Measurements from ENCODE around the gene USP53.
"Not testable (repeated sequence)": the region's sequence is repeated elsewhere in the genome, so short reads cannot be mapped to it uniquely, and the experiment has no call there.

Gene USP53

DNA sequence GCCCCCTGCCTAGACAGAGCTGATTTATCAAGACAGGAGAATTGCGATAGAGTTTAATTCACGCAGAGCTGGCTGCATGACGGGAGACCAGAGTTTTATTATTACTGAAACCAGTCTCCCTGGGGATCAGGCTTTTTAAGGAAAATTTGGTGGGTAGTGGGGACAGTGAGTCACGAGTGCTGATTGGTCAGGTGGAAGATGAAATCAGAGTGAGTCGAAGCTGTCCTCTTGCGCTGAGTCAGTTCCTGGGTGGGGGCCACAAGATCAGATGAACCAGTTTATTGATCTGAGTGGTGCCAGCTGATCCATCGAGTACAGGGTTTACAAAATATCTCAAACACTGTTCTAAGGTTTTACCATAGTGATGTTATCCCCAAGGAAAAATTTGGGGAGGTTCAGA lies 40.3 kb upstream of the USP53 start:
- H3K4me1 ChIP-seq (ENCODE audit: control insufficient read depth, insufficient read depth, low read length), result no peaks in the 10 kb centered on the region
- H3K27ac ChIP-seq (ENCODE audit: extremely low read depth, low read depth, low read length), result no peak overlapping the region
- TF ChIP-seq ZNF394 (tag by site-specific recombination; IDR thresholded peaks at IDR 0.05; ENCODE audit: borderline replicate concordance) (no peak), OVOL3 (tag by site-specific recombination; IDR thresholded peaks at IDR 0.05) (no peak), ATF2 (tag by site-specific recombination; IDR thresholded peaks at IDR 0.05; ENCODE audit: low read depth) (no peak)
- no peaks in the 10 kb centered on the region for H3K36me3 ChIP-seq (ENCODE audit: control insufficient read depth in 2 of 2, insufficient read depth in 1 of 2, low read length in 2 of 2)
- CTCF ChIA-PET, result no interaction called here
- POLR2A ChIA-PET, result no interaction called here
- H3K4me3 ChIP-seq (ENCODE audit: low read depth, low read length), result no peak overlapping the region
- H3K9me3 ChIP-seq (ENCODE audit: control insufficient read depth, insufficient read depth, low read depth, low read length), result no peaks in the 10 kb centered on the region

DNA sequence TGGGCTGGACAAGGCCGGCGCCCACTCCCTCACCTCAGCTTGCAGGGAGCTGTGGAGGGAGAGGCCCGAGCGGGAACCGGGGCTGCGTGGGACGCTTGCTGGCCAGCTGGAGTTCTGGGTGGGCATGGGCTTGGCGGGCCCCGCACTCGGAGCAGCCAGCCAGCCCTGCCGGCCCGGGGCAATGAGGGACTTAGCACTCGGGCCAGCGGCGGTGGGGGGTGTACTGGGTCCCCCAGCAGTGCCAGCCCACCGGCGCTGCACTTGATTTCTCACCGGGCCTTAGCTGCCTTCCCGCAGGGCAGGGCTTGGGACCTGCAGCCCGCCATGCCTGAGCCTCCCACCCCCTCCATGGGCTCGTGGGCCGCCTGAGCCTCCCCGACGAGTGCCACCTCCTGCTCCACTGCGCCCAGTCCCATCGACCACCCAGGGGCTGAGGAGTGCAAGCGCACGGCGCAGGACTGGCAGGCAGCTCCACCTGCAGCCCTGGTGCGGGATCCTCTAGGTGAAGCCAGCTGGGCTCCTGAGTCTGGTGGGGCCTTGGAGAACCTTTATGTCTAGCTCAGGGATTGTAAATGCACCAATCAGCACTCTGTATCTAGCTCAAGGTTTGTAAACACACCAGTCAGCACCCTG lies 38.7 kb upstream of the USP53 start:
- CTCF ChIA-PET; H3K27ac ChIP-seq (ENCODE audit: extremely low read depth, low read depth, low read length); POLR2A ChIA-PET: not testable (repeated sequence)

DNA sequence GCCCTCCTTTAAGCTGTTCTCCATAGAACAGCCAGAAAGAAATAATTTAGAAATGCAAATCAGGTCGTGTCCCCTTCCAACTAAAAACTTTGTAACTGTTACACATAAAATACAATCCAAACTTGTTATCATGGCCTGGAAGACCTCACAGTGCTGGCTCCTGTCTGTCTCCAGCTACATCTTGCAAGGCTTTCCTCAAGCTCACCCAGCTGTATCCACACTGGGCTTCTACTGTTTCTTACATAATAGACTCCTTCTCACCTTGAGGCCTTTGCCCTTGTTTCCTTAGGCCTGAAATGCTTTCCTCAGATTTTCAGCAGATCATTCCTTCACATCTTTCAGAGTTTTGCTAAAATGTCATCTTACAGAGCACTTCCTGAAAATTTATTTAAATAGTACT lies 33.5 kb upstream of the USP53 start:
- Histone ChIP-seq H3K27ac (ENCODE audit: extremely low read depth, low read depth, low read length) (no peak overlapping the region), H3K4me3 (ENCODE audit: low read depth, low read length) (no peak overlapping the region), H3K9me3 (ENCODE audit: control insufficient read depth, insufficient read depth, low read depth, low read length) (no peaks in the 10 kb centered on the region), H3K4me1 (ENCODE audit: control insufficient read depth, insufficient read depth, low read length) (no peaks in the 10 kb centered on the region), H3K36me3 (ENCODE audit: control insufficient read depth in 2 of 2, insufficient read depth in 1 of 2, low read length in 2 of 2) (no peaks in the 10 kb centered on the region)
- TF ChIP-seq YY2 (tag by site-specific recombination; IDR thresholded peaks at IDR 0.05), result no peak
- TF ChIP-seq ZNF112 (tag by site-specific recombination; IDR thresholded peaks at IDR 0.05), result no peak
- no peak for TF ChIP-seq ZNF391 (tag by site-specific recombination; IDR thresholded peaks at IDR 0.05; ENCODE audit: borderline replicate concordance, low read depth)
- TF ChIP-seq, protein P1, sequence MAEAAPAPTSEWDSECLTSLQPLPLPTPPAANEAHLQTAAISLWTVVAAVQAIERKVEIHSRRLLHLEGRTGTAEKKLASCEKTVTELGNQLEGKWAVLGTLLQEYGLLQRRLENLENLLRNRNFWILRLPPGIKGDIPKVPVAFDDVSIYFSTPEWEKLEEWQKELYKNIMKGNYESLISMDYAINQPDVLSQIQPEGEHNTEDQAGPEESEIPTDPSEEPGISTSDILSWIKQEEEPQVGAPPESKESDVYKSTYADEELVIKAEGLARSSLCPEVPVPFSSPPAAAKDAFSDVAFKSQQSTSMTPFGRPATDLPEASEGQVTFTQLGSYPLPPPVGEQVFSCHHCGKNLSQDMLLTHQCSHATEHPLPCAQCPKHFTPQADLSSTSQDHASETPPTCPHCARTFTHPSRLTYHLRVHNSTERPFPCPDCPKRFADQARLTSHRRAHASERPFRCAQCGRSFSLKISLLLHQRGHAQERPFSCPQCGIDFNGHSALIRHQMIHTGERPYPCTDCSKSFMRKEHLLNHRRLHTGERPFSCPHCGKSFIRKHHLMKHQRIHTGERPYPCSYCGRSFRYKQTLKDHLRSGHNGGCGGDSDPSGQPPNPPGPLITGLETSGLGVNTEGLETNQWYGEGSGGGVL (tag by site-specific recombination; IDR thresholded peaks at IDR 0.05), result no peak
- no peak for TF ChIP-seq ZNF510 (tag by site-specific recombination; IDR thresholded peaks at IDR 0.05; ENCODE audit: insufficient replicate concordance)
- POLR2A ChIA-PET, result no interaction called here
- CTCF ChIA-PET, result no interaction called here

More for the DNA sequence above, 38.7 kb upstream of the USP53 start:
- not testable (repeated sequence) for H3K9me3 ChIP-seq (ENCODE audit: control insufficient read depth, insufficient read depth, low read depth, low read length); H3K36me3 ChIP-seq (ENCODE audit: control insufficient read depth in 2 of 2, insufficient read depth in 1 of 2, low read length in 2 of 2); H3K4me3 ChIP-seq (ENCODE audit: low read depth, low read length); H3K4me1 ChIP-seq (ENCODE audit: control insufficient read depth, insufficient read depth, low read length)

DNA sequence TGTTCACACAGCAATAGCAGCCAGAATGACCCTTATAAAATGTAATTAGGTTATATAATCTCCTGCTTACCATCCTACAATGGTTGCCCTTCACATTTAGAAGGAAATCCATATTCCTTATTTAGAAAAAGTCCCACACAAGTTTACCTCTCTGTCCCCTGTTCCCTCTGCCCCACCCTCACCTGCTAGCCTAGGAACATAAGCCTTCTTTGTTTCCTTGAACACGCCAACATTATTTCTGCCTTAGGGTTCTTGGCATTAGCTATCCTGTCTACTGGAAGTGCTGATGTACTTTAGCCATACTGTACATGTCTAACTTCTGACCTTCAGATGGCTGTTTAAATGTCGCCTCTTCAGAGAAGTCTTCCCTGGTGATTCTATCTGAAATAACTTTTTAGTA lies 28.4 kb upstream of the USP53 start:
- Histone ChIP-seq H3K36me3 (ENCODE audit: control insufficient read depth in 2 of 2, insufficient read depth in 1 of 2, low read length in 2 of 2) (no peaks in the 10 kb centered on the region), H3K9me3 (ENCODE audit: control insufficient read depth, insufficient read depth, low read depth, low read length) (no peaks in the 10 kb centered on the region), H3K4me1 (ENCODE audit: control insufficient read depth, insufficient read depth, low read length) (no peaks in the 10 kb centered on the region), H3K4me3 (ENCODE audit: low read depth, low read length) (no peak overlapping the region), H3K27ac (ENCODE audit: extremely low read depth, low read depth, low read length) (no peak overlapping the region)
- POLR2A ChIA-PET, result interaction anchor here (1.2 kb wide), 1 partner anchor 28 kb away, joined by 3 read pairs; the partner anchor contains the start of gene USP53
- CTCF ChIA-PET, result no interaction called here
- no peak for TF ChIP-seq ZNF785 (tag by site-specific recombination; IDR thresholded peaks at IDR 0.05)
- TF ChIP-seq ZXDB (tag by site-specific recombination; IDR thresholded peaks at IDR 0.05), result no peak
- no peak for TF ChIP-seq ZNF747 (tag by site-specific recombination; IDR thresholded peaks at IDR 0.05)
- TF ChIP-seq ZBTB8A (tag by site-specific recombination; IDR thresholded peaks at IDR 0.05), result no peak
- TF ChIP-seq ZNF658 (tag by site-specific recombination; IDR thresholded peaks at IDR 0.05), result no peak
- TF ChIP-seq ZNF221 (tag by site-specific recombination; IDR thresholded peaks at IDR 0.05; ENCODE audit: borderline replicate concordance), result no peak
- TF ChIP-seq ZEB2 (tag by site-specific recombination; IDR thresholded peaks at IDR 0.05), result no peak
- no peak for TF ChIP-seq ZNF777 (tag by site-specific recombination; IDR thresholded peaks at IDR 0.05; ENCODE audit: borderline replicate concordance)
- no peak for TF ChIP-seq ZNF558 (tag by site-specific recombination; IDR thresholded peaks at IDR 0.05)
- TF ChIP-seq ZNF571 (tag by site-specific recombination; IDR thresholded peaks at IDR 0.05), result no peak
- TF ChIP-seq ZNF133 (tag by site-specific recombination; IDR thresholded peaks at IDR 0.05), result no peak
- no peak for TF ChIP-seq ZNF18 (tag by site-specific recombination; IDR thresholded peaks at IDR 0.05)
- no peak for TF ChIP-seq RBAK (tag by site-specific recombination; IDR thresholded peaks at IDR 0.05)
- no peak for TF ChIP-seq EGR2 (tag by site-specific recombination; IDR thresholded peaks at IDR 0.05; ENCODE audit: low read depth)
- TF ChIP-seq, protein P2, sequence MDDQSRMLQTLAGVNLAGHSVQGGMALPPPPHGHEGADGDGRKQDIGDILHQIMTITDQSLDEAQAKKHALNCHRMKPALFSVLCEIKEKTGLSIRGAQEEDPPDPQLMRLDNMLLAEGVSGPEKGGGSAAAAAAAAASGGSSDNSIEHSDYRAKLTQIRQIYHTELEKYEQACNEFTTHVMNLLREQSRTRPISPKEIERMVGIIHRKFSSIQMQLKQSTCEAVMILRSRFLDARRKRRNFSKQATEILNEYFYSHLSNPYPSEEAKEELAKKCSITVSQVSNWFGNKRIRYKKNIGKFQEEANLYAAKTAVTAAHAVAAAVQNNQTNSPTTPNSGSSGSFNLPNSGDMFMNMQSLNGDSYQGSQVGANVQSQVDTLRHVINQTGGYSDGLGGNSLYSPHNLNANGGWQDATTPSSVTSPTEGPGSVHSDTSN (CRISPR knock-in tag; IDR thresholded peaks at IDR 0.05), result no peak
- TF ChIP-seq ZNF202 (tag by site-specific recombination; IDR thresholded peaks at IDR 0.05; ENCODE audit: borderline replicate concordance), result no peak
